NCI-H2107 treated with DMSO at 0.1 percent for 48 hours (cell line): ENCODE measurements around the gene KIF2A.
"Not testable (repeated sequence)": the region's sequence is repeated elsewhere in the genome, so short reads cannot be mapped to it uniquely, and the experiment has no call there.

Experiments used
- DNase-seq: peaks from one replicate; lab custom pipeline; 2025; ENCODE audit not compliant: unreplicated experiment; lab: John Stamatoyannopoulos, UW

Gene KIF2A

DNA sequence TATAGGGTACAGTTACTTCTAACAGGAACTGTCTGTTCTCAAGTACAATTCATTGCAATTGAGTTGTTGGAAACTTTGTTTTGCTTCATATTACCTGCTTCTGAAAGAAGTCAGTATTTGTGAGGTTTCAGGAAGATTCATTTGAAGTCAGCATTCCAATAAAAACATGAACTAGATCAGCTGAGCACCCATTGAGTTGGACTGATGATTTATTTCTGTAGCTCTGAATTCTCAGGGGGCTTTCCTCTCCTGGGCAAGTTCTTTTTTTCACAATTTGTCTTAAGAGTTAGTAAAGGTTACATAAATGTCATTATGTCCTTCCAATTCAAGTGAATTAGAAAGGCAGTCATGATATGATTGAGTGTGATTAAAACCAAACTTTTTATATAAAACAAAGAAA, 16.2 kb upstream of the KIF2A start:
- no peak for DNase-seq

DNA sequence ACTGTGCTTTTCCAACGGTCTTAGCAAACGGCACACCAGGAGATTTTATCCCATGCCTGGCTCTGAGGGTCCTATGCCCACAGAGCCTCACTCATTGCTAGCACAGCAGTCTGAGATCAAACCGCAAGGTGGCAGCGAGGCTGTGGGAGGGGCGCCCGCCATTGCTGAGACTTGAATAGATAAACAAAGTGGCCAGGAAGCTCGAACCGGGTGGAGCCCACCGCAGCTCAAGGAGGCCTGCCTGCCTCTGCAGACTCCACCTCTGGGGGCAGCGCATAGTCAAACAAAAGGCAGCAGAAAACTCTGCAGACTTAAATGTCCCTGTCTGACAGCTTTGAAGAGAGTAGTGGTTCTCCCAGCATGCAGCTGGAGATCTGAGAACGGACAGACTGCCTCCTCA, 14.2 kb upstream of the KIF2A start:
- DNase-seq, result not testable (repeated sequence)

DNA sequence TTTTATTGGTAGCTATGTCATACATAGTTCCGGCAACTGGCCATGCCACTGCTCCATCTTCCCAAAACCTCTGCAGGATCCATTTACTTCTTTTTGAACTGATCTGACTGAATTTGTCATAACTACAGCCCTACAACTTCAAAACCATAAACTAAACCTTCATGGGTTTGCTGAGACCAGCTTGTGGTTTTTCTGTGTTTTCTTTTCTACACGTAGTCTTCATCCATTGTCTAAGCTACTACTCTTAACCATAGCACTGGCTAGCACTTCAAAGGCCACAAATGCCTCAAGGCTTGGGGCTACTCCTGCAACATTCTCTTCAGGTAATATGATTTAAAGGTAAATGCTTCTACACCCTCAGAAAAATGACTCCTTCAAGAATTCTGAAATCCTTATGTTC, 9.0 kb upstream of the KIF2A start:
- DNase-seq, result no peak

DNA sequence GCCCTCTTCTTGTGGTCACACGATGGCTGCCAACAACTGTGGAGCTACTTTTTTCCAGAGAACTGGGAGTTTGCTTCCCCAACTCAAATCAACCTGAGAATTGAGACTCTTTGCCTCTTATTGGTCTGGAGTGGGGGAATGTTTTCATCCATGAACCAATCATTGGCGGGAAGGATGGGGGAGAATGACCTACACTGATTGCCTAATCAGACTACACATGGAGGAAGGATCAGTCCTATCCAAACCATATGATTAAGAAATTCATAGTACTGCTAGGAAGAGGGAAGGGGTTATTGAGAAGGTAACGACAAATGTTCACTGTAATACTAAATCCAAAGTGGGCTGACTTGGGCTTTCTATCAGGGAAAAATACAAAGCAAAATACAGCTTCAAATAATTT, 7.9 kb upstream of the KIF2A start:
- DNase-seq, result no peak

DNA sequence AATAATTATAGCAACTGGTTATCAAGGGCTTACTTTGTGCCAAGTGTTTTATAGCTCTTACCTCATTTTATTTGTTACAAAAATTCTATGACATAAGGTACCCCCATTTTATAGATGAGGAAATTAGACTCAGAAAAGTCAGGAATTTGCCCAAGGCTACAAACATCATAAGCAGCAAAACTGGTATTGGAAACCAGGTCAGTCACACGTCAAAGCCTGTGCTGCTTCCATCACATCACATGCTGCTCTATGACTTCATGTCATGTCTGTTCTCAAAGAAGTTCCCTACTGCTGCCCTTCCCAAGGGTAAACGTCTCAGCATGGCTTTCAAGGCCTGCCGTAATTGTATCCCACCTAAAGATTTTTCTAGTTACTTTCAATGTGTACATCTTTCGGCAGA, 6.9 kb upstream of the KIF2A start:
- no peak for DNase-seq

DNA sequence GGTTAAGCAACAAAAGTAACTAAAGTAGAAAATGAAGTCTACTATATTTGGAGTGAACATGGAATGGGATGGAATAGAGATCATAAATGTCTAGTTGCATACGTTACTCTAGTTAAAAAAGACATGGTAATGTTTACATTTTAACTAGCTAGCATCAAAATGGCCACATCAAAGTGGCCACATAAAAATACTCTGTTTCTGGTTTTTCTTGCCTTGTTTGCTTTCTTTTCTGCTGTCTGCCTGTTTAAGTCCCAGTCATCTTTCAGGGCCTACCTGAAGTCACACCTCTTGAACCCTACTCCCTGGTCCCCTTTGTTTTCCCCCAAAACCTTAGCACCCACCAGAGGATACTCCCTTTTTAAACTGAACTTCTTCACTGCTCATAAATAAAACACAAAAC, 6.4 kb upstream of the KIF2A start:
- DNase-seq, result no peak

DNA sequence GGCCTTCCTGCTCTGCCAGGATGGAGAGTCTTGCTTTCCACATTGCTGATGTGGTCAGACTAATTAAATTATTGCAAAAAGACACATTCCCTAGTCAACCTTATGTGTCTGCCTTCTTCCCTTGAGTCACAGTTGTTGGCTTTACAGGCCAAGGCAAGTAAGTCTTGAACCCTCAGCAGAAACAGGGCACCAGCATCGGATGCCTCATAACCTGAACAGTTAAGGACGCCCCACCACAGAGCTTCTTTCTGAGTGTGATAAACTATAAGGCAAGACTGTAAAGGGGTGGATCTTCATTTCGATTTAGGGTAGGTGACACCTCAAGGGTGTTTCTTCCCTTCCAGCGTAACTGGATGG, 670 bp upstream of the KIF2A start:
- no peak for DNase-seq

DNA sequence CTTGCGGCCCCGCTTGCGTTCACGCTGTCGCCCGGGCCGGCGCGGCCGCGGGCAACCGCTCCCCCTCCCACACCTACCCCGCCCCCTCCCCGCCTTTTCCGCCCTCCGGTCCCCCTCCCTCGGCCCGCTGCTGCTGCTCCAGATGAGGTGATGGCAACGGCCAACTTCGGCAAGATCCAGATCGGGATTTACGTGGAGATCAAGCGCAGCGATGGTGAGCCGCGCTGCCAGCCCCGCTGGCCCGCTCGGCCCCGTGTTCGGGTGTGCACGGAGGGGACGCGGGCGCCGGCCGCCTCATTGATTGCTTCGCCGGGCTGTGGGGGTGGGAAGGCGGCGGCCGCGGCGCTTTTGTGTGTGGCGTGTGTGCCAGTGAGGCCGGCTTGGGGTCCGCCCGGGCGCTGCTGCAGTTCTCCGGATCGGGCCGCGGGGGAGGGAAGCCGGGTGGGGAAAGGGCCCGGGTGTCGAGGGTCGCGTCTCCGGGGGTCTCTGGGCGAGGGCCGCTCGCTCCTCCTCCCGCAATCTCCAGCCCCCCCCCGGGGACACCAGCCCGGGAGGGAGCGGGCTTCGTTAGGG, 403 bp downstream of the KIF2A start:
- DNase-seq, result no peak

DNA sequence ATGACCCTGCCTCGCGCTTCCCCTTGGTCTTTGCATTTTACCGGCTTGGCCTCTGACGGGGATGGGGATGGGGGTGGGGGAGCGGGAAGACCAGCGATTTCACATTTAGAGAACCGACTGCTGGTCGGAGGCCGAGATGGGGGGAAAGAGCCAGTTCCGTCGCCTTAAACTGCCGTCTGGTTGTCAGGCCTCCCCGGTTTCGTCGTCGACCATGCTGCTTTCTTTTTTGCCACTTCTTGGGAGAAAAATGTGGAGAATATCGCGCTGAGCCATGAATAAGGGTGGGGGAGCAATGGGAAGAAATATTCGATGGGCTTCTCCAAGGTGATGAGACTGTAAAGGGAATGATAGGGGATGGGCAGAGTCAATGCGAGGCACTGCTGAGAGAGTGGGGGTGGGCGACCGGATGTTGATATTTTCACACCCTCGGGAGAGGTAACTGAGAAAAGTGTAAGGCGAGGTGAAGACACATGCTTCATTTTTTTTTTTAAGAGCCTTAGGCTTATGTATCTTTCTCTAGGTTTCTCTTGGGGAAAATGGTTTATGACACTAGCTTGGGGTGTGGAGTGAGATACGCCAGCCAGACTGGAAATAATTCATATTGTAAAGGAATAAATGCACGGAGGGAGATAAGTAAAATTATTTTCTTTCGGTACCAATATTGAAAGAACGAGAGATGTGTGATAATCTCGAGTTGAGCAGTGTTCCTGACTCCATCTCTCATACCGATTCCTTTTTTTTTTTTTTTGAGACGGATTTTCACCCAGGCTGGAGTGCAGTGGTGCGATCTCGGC, 1.1 kb downstream of the KIF2A start:
- DNase-seq, result no peak

DNA sequence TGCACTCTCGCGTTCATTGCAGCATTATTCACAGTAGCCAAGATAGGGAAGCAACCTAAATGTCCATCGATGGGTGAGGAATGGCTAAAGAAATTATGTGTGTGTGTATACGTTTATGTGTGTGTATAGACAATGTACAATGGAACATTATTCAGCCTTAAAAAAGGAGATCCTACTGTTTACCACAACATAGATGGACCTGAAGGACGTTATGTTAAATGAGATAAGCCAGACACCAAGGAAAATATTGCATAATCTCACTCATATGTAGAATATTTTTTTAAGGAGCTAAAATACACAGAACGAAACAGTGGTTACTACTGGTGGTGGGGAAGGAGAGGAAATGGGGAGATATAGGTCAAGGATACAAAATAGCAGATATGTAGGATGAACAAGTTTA, 2.4 kb downstream of the KIF2A start:
- no peak for DNase-seq

DNA sequence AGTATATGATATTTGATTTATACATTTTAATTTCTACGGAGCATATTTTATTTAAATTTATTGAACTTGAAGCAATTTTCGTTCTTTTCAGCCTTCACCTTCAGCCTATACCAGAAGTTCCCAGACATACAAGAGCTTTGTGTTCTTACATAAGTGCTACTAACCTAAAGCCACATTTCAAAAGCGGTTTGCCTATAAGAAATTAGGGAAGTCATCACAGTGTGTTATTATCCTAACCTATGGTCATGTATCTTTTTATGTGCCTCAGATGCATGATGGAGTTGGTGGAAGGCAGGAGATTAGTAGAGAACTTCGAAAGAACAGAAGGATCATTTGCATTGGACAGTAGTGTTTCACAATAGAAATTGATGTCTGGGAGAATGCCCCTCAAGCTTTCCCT, 3.1 kb downstream of the KIF2A start:
- DNase-seq, result no peak

DNA sequence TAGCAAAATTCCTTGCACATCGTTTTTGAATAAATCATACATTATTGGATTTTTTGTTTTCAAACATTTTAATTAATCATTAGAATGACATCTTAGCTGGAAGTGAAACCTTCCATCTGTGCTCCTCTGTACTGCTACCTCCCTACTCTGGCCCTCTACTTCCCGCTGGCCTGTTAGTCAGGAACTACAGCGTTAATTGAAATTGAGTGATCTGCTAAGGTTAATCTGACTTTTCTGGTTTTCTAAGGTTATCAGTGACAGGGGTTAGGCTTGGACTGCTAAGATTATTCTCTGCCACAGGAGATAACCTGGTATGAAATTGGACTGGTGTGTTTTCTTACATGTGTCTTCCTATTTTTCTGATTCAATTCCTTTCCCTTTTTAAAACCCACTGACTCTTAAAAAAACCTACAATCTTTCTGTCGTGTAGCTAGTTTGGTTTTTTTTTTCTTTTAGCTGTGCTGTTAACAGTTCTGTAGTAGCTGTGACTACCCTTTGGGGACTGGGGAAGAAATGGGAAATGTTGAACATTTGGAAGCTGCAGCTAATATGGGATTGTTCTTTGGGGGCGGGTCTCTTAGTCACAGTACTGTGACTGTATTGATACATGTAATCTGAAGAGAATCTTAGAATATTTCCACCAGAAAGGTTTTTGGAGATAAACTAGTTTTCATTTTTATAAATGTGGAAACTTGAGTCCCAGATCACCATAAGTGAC, 4.6 kb downstream of the KIF2A start:
- DNase-seq, result no peak

DNA sequence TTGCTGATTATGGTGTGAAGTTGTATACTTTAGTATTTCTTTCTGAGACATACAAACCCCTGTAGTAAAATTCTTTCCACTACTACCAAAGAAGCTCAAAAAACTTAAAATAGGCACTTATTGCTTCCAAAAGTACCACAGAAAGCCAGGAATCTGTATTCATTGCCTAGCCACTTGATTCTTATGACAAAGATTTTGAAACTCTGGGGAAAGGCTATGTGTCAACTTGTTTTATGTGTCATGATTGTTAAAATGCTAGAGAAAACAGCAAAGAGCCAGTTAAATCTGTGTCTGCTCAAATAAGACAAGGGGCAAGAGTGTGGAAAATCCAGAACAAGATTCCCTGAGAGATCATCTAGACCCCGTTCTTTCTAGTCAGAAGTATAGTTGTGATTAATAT, 6.0 kb downstream of the KIF2A start:
- DNase-seq, result no peak

DNA sequence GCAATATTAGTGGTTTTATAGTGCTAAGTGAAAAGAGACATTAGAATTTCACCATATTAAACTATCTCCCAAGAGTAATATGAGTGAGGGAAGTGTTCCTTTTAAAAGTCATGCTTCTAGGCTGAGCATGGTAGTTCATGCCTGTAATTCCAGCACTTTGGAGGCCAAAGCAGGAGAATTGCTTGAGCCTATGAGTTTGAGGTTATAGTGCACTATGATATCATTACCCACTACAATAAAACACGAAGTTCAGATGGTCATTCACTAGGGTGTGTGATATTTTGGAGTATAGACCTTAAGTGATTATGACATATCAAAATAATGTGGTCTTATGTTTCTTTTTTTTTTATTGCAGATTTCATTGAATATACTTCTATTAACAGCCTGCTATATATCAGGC, 6.7 kb downstream of the KIF2A start:
- no peak for DNase-seq

DNA sequence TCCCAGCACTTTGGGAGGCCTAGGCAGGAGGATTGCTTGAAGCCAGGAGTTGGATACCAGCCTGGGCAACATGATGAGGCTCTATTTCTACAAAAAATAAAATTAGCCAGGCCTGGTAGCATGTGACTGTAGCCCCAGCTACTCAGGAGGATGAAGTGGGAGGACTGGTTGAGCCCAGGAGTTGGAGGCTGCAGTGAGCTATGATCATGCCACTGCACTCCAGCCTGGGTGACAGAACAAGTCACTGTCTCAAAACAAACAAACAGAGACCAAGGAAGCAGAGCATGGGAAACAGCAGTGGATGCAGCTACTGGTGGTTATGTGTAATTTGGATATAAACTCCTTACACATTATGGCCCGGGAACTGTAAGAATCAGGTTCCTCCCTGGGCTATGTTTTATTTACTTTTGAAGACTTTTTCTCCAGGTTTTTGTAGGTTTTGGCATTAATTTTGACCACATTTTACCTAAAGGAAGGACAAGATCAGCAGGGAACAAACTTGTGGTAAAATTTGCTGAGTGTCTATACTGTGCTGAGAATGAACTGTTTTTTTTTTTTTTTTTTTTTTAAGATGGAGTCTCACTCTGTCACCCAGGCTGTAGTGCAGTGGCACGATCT, 8.3 kb downstream of the KIF2A start:
- DNase-seq, result no peak

DNA sequence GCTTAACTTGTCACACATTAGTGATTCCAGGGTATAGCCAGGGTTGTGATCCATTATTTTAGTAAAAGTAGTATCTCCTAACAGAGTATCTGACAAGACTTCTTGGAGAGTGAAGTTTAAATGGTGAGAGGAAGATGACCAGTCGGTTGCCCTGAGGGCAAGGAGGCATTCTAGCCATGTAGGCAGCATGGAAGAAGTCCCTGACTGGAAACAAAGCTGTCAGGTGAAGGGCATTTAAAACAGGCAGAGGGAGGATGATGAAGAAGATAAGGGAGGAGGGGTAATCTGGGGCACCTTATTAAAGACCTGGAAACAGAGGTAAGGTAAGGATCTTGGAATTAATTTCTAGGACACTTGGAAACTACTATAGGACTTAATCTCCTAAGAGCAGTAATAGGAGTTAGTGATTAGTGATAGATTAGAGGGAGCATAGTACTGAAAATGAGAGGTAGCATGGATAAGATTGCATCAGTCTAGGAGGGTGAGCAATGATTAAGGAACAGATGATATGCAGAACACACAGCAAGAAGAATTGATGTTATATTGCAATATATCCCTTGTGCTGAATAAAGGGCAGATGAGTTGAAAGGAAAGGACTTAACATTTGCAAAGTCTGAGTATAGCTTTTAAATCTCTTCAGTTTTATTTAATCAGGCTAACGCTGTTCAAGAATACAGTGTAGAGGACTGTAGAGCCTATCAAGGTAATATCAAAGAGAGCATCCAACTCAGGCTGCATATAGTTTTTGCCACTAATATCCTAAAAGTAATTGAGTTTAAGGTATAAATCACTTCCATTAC, 9.6 kb downstream of the KIF2A start:
- no peak for DNase-seq

DNA sequence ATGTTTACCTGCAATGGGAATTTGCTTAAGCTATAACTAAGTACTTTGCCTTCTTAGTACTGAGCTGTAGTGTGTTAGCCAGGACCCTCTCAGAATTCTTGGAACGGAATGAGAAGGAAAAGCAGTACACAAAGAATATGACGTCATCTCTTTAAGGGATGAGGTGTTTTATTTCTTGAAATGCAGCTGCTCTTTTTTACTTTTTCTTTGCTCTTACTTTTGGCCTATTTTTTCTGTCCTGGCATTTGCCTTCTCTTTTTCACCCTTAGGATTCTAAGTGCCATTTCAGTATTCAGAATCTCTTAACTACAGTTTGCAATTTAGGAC, 10.1 kb downstream of the KIF2A start:
- DNase-seq, result no peak

DNA sequence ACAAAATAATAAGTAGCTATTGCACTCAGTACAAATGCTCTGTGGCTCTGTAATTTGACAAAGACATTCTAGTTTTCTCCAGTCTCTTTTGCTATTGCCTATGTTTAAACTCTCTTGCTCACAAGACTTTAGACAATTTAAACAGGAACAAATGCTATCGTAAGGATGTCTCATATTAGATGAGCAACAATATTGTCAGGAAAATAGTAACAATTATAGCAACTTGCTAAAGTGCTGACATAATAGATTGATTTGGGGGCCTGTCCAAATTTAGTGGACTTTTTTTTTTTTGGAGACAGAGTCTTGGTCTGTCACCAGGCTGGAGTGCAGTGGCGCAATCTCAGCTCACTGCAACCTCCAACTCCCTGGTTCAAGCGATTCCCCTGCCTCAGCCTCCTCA, 11.8 kb downstream of the KIF2A start:
- no peak for DNase-seq

DNA sequence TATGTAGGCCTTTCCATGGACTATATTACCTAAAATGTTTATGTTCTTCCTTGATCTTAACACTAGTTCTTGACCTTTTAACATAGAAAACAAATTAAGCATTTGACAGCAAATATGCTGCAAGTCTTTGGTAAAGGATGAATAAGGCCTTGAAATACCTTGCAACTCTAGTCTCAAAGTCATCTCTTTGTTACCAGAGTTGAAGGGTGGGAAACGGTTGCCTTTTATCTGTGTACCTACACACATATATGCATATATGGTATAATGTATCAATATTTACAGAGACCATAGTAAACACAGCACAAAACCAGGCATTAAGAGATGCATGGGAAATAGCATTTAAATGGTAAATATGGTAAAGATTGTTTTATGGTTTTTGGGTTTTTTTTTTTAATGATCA, 16.5 kb downstream of the KIF2A start:
- DNase-seq, result no peak

DNA sequence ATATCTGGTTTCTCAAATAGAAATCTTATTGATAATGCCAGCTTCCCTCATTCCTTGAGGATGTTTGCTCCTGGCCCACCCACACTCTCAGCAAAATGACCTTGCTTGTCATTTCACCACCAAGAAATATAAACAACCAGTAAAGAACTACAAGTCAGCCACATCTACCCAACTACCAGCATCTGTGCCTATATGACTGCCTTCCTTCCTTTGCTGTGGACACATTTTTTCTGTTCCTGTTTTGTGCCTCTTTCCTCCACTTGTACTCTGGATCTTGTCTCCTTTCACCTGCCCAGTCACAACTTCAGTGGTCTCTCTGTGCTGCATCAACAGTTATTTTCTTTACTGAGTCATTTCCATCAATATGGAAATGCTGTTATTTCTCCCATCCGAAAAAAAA, 20.3 kb downstream of the KIF2A start:
- DNase-seq, result no peak

DNA sequence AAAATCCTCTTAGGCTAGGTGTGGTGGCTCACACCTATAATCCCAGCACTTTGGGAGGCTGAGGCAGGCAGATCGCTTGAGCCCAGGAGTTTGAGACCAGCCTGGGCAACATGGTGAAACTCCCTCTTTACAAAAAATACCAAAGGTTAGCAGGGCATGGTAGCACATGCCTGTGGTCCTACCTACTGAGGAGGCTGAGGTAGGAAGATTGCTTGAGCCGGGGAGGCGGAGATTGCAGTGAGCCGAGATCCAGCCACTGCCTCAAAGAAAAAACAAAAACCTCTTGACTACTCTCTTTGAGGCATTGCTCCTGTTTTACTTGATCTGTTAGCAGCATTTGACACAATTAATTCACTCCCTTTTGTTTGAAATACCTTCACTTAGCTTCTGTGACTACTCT, 20.7 kb downstream of the KIF2A start:
- DNase-seq, result no peak
